Heart left ventricle (tissue), 16 donors: ENCODE results near the gene GPC6. TPM values are rescaled to one million over a fixed set of nuclear protein-coding genes. Genes with fewer than 3 reads are reported as not detected.

Source experiments
- ATAC-seq, 4 donors: fragments of 200-7000 bp; cut with Tn5 transposase; one replicate each; pipeline ENCODE4 v1.9.1; 2020 to 2022; ENCODE audit warnings: moderate library complexity in 4 of 4, mild to moderate bottlenecking in 3 of 4, moderate number of reproducible peaks in 1 of 4
- DNase-seq, 5 donors: peaks; one replicate each; pipeline ENCODE4 v3.0.0-alpha.2; 2020
- H3K27ac ChIP-seq, 12 donors: fragments of 200-600 bp; sonication (generic) in 4 of 12; one replicate each; pipeline versions ENCODE4 v1.5.0 to v1.8.0; 2016 to 2022; ENCODE audit warnings: mild to moderate bottlenecking in 2 of 12
- H3K27me3 ChIP-seq, 9 donors: fragments of 200-600 bp; sonication (generic) in 2 of 9; one replicate each; pipeline versions ENCODE4 v1.5.1 to v1.8.0; 2016 to 2022; ENCODE audit warnings: mild to moderate bottlenecking in 3 of 9
- H3K36me3 ChIP-seq, 9 donors: fragments of 200-600 bp; sonication (generic) in 2 of 9; one replicate each; pipeline versions ENCODE4 v1.5.0 to v1.8.0; 2018 to 2022; ENCODE audit warnings: mild to moderate bottlenecking in 2 of 9
- H3K4me1 ChIP-seq, 12 donors: fragments of 200-600 bp; sonication (generic) in 4 of 12; one replicate each; pipeline versions ENCODE4 v1.5.0 to v1.8.0; 2016 to 2022; ENCODE audit warnings: mild to moderate bottlenecking in 3 of 12
- H3K4me3 ChIP-seq, 12 donors: fragments of 200-600 bp; sonication (generic) in 4 of 12; one replicate each; pipeline versions ENCODE4 v1.5.0 to v1.8.0; 2017 to 2022; ENCODE audit warnings: mild to moderate bottlenecking in 9 of 12, moderate library complexity in 4 of 12
- H3K9me3 ChIP-seq, 12 donors: fragments of 200-600 bp; sonication (generic) in 4 of 12; one replicate each; pipeline versions ENCODE4 v1.5.0 to v1.8.0; 2016 to 2022; ENCODE audit warnings: mild to moderate bottlenecking in 1 of 12
- CTCF ChIP-seq, 12 donors: fragments of 200-600 bp; sonication (generic) in 4 of 12; IDR thresholded peaks; one replicate each; pipeline versions ENCODE4 v1.5.0 to v1.8.0; 2018 to 2022; ENCODE audit warnings: antibody characterized with exemption in 12 of 12, mild to moderate bottlenecking in 5 of 12
- POLR2A ChIP-seq, 2 donors: fragments of 450-650 bp; IDR thresholded peaks; one replicate each; pipeline ENCODE4 v1.6.1; 2017; ENCODE audit warnings: antibody characterized with exemption in 2 of 2, mild to moderate bottlenecking in 2 of 2, moderate library complexity in 2 of 2
- WGBS, 4 donors: extraction: QIAGEN DNeasy Blood & Tissue Kit in 2 of 4; methylation state at CpG; one replicate each; pipeline versions ENCODE4 v1.1.5 to v1.1.7; 2013 to 2018; 5-methylcytosine and 5-hydroxymethylcytosine counted together
- intact Hi-C, 10 donors: fragments of 100-400 bp; cut with DNase I; formaldehyde crosslinking; loops; one replicate each; pipeline versions ENCODE4 v1.11.1 to v1.14.2; 2022
- polyA plus RNA-seq, 2 donors: library from polyadenylated mRNA; stranded (reverse); fragments of 200-250 nt; gene quantifications; one replicate each; pipeline ENCODE4 v1.2.3, GENCODE V29; 2013
- total RNA-seq, 9 donors: library from RNA; depleted of rRNA in 2 of 9; stranded (reverse); fragments of >200 nt in 2 of 9; fragmentation: NEBNext Ultra II Directional in 3 of 9; extraction: Animal tissue kit (Norgen Biotek cat#: 25700) in 3 of 9; gene quantifications; one replicate each; pipeline versions ENCODE4 v1.1.0 to v1.2.4, GENCODE V29; 2016 to 2023
- donor health status: ischemic (EF 13 %, LVEDD 7.1; RV severe dilation, severe dysfunction).
- donor health status: healthy with polysubstance abuse.
- donor health status: DM: no; HTN: yes; CAD: no.
- donor health status: DM: no; HTN: no; CAD: no.
- donor health status: ischemic (EF 25% LVEDD 6.9; RV normal size, moderate dysfunction).
- donor health status: ischemic (EF 25% LVEDD 5.7; RV mildly dilated, moderate dysfunction).
- donor health status: healthy.
- donor health status: DM: yes; HTN: yes; CAD: no.
- donor health status: ischemic (EF 35%, LVEDD 5.7; RV mildly dilated, moderate dysfunction).
- donor health status: nonischemic (EF 11% LVEDD 7.7; RV severe dilation, severe dysfunction).
- donor health status: DM: yes; HTN: yes; CAD: no.
- donor health status: PGD.
- donor health status: ischemic (EF 29% LVEDD 5.4; RV normal size, mild dysfunction).
- donor health status: nonischemic (EF 23%, LVEDD 6.1; RV moderate dilation, normal function).

Gene GPC6
- total and polyA plus RNA-seq, 11 donors: 0.08 to 6.2 (median 2.0) TPM

- Histone ChIP-seq H3K27ac (no peak overlapping the region), H3K9me3 (no peaks in the 10 kb centered on the region), H3K27me3 (no peaks in the 10 kb centered on the region), H3K36me3 (no peaks in the 10 kb centered on the region), H3K4me3 (no peak overlapping the region), H3K4me1 (no peaks in the 10 kb centered on the region)
- no peak for DNase-seq
- intact Hi-C loops: no loop called here
- TF ChIP-seq CTCF (IDR thresholded peaks at IDR 0.05): no peak
- no peak for TF ChIP-seq POLR2A (IDR thresholded peaks at IDR 0.05)
- 90 to 95% (median 93%) methylated on average over 6 to 8 of the region's 8 CpGs for WGBS, 4 donors
- ATAC-seq: no peak
These were observed 54.1 kb downstream of the GPC6 start for GRCh38 chr13:93280688-93281087.

GRCh38 chr13:93283255-93283654 lies 56.6 kb downstream of the GPC6 start:
- ATAC-seq (no peak), DNase-seq (no peak)
- Histone ChIP-seq H3K4me1 (no peaks in the 10 kb centered on the region), H3K9me3 (no peaks in the 10 kb centered on the region), H3K36me3 (no peaks in the 10 kb centered on the region), H3K27me3 (no peaks in the 10 kb centered on the region), H3K4me3 (no peak overlapping the region), H3K27ac (no peak overlapping the region)
- 69 to 78% (median 72%) methylated on average over 4 of the region's 4 CpGs for WGBS, 4 donors
- intact Hi-C loops: no loop called here
- TF ChIP-seq POLR2A (IDR thresholded peaks at IDR 0.05) (no peak), CTCF (IDR thresholded peaks at IDR 0.05) (no peak)

GRCh38 chr13:93284064-93284463 lies 57.5 kb downstream of the GPC6 start:
- Histone ChIP-seq H3K4me1 (no peaks in the 10 kb centered on the region), H3K9me3 (no peaks in the 10 kb centered on the region), H3K27me3 (no peaks in the 10 kb centered on the region), H3K27ac (no peak overlapping the region), H3K36me3 (no peaks in the 10 kb centered on the region), H3K4me3 (no peak overlapping the region)
- DNase-seq: no peak
- no peak for ATAC-seq
- 87 to 93% (median 89%) methylated on average over 1 of the region's 1 CpG for WGBS, 4 donors
- no peak for TF ChIP-seq CTCF (IDR thresholded peaks at IDR 0.05)
- TF ChIP-seq POLR2A (IDR thresholded peaks at IDR 0.05): no peak
- intact Hi-C loops: no loop called here

DNA sequence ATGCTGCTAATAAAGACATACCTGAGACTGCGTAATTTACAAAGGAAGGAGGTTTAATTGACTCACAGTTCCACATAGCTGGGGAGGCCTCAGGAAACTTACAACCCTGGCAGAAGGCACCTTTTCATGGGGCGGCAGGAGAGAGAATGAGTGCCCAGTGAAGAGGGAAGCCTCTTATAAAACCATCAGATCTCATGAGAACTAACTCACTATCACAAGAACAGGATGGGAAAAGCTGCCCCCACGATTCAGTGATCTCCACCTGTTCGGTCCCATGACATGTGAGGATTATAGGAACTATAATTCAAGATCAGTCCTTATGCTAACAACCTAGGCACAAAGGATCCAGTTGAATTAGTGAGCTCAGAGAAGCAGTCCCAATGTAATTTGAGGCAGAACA lies 59.4 kb downstream of the GPC6 start:
- Histone ChIP-seq H3K4me3 (no peak overlapping the region), H3K27me3 (no peaks in the 10 kb centered on the region), H3K4me1 (no peaks in the 10 kb centered on the region), H3K9me3 (no peaks in the 10 kb centered on the region), H3K27ac (no peak overlapping the region), H3K36me3 (no peaks in the 10 kb centered on the region)
- TF ChIP-seq POLR2A (IDR thresholded peaks at IDR 0.05): no peak
- no peak for TF ChIP-seq CTCF (IDR thresholded peaks at IDR 0.05)
- no peak for ATAC-seq
- WGBS, 4 donors: 71 to 81% (median 74%) methylated on average over 4 of the region's 4 CpGs
- intact Hi-C loops: no loop called here
- no peak for DNase-seq
